GM18526 (cell line): ENCODE data around the gene INSIG1.

ENCODE experiments used
- POLR2A ChIP-seq: IDR thresholded peaks from 3 replicates; pipeline ENCODE4 v1.6.1; 2011; ENCODE audit not compliant: insufficient read length; ENCODE audit errors: extremely low read depth

Gene INSIG1

DNA sequence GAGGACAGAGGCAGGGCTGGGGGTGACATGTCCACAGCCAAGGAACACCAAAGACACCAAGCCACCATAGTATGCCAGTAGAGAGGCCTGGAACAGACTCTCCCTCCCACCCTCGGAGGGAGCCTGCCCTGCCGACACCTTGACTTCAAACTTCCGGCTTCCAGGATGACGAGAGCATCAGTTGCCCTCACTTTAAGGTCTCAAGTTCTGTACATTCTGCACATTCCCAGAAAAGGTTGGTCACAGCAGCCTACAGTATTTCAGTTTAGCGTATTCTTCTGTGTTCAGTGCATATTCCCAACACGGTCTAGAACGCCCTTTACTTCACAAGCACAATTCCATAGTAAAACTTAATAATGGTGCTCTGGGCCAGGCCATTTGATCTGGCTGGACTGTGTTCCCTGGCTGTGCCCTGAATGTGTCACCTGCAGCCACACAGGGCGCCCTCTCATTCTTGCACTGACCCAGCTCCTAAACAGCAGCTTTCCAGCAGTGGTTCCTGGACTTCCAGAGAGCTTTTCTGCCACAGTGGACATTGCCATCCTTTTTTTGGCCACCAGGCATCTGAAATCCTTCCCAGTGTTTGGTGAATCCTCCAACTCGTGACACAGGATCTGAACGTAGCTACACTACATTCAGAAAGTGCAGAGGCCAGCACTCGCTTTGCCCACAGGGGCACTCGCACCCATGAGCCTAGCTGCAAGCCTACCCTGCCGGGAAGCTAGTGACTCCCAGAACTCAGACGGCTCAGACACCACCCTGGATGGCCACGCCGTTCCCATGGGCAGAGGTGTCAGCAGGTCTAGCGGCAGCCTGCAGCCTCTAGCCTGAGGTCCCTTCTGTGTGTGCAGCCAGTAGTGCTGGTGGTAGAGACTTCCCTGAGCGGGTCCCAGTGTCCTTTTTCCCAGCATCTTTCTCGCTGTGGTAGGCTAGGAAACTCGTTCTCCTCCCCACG, 36.4 kb upstream of the INSIG1 start:
- no peak for TF ChIP-seq POLR2A

DNA sequence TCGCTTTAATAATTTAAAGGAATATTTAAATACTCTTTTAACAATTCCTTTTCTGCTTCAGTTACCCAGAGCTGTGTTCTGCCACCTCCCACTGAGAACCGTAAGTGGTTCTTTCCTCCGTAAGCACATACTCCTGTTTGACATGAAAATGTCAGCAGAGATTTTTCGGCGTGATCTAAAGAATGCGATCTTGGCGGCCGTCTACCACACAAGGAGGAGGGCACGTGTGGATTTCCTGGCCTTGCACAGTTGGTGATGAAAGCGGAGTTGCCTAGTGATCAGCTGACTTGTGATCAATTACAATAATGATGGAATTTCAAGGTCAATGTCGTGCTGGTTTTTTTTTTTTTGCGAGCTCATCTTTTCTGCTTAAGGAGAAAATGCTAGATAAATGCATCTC, 35.6 kb upstream of the INSIG1 start:
- TF ChIP-seq POLR2A, result no peak

DNA sequence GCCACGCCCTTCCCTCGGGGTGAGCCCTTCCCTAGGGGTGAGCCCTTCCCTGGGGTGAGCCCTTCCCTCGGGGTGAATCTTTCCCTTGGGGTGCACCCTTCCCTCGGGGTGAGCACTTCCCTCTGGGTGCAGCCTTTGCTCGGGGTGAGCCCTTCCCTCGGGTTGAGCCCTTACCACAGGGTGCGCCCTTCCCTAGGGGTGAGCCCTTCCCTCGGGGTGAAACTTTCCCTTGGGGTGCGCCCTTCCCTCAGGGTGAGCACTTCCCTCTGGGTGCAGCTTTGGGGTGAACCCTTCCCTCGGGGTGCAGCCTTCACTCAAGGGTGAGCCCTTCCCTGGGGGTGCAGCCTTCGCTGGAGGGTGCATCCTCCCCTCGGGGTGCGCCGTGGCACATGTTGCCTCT, 34.6 kb upstream of the INSIG1 start:
- TF ChIP-seq POLR2A, result no peak

DNA sequence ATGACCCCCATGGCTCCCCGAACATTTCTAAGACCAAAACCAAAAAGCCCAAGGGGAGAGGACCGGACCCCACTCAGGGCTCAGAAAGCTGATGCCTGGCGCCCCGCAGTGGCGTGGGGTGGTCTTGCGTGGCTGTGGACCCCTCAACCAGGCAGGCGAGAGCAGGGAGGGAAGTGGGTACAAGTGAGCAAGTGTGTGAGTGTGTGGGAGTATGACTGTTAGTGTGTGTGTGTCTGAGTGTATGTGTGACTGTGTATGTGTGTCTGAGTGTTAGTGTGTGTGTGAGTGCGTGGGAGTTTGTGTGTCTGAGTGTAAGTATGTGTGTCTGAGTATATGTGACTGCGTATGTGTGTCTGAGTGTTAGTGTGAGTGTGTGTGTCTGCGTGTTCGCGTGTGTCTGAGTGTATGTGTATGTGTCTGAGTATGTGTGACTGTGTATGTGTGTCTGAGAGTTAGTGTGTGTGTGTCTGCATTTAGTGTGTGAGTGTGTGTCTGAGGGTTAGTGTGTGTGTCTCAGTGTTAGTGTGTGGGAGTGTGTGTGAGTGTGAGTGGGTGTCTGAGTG, 34.0 kb upstream of the INSIG1 start:
- TF ChIP-seq POLR2A, result no peak

DNA sequence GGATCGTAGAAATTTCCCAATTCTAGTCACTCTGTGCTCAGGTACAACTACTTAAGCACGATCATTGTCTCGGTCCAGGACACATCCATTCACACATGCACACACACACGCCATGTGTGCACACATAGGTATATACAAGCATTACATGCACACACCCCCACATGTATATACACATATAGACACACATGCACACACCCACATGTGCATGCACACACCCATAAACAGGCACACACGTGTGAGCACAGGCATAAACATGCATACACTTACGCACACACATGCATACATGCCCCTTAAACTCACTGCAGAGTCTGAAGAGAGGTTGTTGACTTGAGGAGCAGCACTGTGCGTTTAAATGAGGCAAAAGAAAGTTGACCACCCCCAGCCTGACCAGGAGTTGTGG, 32.5 kb upstream of the INSIG1 start:
- TF ChIP-seq POLR2A, result no peak

DNA sequence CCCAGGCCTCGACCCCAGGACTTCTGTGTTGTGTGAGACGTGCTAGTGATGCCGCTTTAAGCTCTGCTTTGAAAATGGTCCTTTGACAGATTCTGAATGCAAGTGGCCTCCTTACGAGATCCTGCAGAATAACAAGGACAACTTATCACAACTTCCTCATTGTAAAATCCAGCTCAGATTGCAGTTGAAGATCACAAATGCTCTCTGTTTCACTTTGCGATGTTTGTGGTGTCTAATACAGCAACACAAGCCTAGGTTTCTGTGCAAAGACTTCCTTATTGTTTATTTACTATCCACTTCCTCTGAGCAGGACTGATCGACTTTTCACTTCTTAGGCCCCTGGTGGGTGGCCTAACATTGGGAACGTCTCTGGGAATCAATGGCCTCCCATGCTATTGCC, 31.7 kb upstream of the INSIG1 start:
- no peak for TF ChIP-seq POLR2A

DNA sequence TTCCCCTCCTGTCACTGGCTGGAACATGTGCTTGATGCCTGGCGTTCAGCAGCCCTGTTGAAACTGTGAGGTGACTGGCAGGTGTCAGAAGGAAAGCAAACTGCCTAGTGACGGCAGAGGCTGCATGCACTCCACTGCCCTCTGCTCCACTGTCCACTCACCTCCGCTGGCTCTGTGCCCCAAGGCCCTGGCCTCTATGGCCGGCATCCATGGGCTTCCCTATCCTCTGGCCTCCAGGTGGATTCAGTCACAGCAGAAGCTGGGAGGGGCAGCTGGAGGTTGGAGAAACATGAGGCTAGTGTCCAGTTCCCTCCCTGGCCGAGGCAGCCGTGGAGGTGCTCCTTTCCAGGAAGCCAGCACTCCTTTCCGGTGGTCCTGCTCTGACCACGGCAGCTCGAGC, 31.2 kb upstream of the INSIG1 start:
- TF ChIP-seq POLR2A, result no peak

DNA sequence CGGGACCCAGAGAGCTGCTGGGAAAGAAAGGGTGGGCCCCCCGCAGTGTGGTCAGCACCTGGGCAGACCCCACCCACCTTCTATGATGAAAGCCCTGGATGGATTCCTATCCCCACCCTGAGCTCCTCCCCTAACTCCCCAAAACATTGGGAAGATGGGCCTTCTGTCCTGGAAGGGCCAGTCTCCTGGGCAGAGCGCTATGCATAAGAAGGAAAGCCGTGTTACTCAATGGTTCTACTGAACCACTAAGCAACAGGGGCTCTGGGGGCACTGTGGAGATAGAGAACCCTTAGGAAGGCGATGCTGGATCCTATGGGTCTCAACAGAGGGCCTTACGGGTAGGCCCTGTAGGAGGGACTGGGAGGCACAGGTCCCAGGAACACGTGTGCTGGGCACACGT, 30.7 kb upstream of the INSIG1 start:
- TF ChIP-seq POLR2A, result no peak

DNA sequence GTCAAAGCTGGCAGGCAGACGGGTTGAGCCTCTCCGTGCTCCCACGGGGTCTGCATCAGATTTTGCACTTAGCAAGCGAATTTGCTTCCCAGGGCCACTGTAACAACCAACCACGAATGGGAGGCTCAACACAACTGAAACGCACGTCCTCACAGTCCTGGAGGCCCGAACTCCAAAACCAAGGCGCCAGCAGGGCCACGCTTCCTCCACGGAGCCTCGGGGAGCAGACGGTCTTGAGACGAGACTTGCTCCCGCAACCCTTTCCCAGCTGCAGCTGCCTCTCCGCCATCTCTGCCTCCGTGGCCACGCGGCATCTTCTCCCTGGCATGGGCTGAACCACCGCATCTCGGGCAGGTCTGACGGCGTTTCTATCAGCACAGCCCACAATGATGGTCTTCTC, 30.2 kb upstream of the INSIG1 start:
- no peak for TF ChIP-seq POLR2A

DNA sequence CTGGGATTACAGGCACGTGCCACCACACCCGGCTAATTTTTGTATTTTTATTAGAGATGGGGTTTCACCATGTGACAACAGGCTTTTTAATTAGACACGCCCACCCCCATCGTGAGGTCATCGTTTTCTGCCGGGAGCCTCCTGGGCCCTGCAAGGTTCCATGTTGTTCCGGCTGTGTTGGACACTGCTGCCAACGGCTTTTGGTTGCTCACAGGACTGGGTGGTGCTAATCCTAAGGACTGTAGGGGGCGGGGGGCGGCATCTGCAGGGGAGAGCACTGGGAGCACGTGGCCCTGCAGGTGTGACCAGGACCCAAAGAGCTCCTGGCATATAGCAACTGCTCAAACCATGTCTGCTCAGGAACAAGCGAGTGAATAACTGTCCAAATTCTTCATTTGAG, 29.5 kb upstream of the INSIG1 start:
- no peak for TF ChIP-seq POLR2A

DNA sequence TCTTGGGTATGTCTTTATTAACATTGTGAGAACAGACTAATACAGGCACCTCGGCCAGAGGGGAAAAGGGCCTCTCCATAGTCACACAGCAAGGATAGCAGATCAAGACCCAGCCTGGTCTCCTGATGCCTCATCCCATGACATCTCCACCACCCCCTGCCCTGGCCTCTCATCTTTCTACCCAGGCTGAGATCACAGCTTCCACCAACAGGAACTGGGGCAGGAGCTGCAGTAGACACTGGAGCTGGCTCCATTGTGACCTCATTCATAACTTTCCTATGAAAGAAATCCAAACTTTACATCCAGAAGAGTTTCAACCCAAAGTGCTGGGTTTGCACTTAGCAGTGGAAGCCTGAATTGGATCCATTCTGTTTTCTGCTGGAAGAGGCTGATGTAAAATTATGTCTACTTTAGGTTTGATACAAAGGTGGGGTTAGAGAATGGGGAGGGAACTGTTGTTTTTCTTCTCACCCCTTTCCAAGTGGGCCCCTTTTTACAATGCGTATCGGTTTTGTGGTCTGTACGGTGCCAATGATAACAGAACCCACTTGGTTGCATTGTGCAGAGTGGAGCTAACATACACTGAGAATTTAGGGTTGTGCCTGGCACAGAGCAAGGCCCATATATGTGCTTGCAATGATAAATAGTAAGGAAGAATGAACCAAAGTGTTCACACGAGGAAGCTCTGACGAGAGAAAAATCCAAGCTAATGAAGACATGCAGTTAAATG, 28.6 kb upstream of the INSIG1 start:
- TF ChIP-seq POLR2A, result no peak

DNA sequence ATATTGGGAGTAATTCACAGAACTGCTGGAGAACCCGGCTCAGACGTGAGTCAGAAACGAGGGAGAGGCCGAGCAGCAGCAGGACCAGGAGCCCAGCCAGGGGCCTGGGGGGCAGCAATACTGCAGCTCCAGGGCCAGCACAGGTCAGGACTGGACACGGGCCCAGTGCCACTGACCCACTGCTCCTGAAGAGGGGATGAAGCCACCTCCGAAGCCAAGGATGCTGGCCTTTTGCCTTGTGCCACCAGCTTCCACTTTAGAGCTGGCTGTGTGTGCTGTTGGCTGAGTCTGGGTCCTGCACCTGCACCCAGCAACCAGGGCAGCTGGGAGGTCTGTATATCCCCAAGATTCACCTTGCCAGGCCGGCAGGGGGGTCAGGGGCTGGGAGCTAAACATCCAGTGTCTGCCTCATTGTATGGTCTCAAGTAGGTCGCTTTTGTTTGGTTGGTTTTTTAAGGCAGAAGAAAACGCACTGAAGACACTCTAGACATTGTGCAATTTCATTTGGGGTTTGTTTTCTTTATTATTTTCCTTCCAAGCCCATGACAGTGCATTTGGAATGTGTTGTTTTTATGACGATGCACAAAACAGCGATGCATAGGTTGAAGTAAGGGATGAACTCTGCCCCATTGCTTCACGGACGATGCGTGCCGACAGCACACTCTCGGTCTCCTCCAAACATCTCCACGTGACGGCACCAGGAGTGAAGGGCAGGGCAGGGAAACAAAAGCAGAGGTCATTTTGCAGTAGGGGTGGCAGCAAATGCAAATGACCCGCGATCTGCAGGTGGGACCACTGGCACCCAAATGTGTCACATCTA, 27.7 kb upstream of the INSIG1 start:
- no peak for TF ChIP-seq POLR2A

DNA sequence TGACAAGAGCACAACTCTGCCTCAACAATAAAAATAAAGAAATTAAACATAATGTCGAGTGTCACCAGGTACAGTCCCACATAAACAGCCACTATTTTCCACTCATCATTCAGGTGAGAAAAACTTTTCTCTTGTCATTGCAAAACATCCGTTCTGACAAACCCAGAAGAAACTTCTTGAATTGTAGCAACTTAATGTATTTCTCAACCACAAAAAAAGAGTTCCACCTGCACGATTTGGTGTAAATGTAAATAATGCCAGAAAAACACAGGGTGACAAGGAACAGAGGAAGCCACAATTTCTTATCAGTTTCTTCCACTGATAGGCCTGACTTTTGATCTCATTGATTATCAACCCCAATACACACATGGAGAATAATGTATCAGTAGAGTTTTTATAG, 26.8 kb upstream of the INSIG1 start:
- TF ChIP-seq POLR2A, result no peak

DNA sequence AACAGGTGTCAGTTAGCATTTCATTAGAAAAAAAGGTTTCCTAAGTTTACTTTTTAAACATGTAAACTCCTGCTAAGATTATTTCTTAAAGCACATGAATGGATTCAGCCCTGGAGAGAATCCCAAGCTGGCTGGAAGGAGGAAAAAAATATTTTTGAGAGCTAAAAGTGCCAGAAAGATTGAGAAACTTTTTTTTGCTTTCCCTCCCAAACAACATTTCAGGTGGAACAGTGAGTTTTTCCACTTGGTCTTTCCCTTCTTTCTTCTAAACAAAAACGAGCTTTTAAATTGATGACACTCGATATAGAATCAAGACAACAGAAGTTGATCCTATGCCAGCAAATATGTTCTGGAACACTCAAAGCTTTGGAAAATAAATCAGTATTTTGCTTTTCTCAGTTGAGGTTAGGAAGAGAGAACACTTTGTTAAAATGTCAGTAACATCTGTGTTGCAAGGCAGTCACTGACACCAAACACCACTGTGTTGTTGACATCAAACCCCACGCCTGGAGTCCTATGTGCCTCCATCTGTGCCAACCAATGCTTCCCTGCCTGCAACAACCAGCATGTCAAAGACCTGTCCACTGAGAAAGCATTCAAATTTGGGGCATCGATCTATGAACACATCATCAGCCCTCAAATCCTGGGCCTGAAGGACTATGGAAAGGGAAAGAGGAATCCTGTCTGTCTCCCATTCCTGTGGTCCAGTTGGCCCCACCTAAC, 22.9 kb upstream of the INSIG1 start:
- no peak for TF ChIP-seq POLR2A
